ENCODE measurements around the gene TGFA. TPM values are rescaled to one million over a fixed set of nuclear protein-coding genes. Genes with fewer than 3 reads are reported as not detected.

The TGFA gene
- total and polyA plus RNA-seq, 7 experiments from 2014 or later, result 0.44 to 3.2 (median 1.9) TPM; not detected in 1

GRCh38 chr2:70420143-70420542 lies 133.5 kb downstream of the TGFA start:
- intact Hi-C loops (cut with micrococcal nuclease), result no loop called here
- DNase-seq (no peak), ATAC-seq (no peak)
- H3K27ac Mint-ChIP-seq, result peak overlapping the region in 2 of 9 donors; percentile 22 to 27
- H3K27ac ChIP-seq (ENCODE audit: low read depth, low read length), result no peak overlapping the region
- no peaks in the 10 kb centered on the region for H3K9me3 ChIP-seq (ENCODE audit: control insufficient read depth in 2 of 3, low read length in 3 of 3)
- POLR2A ChIA-PET, result no interaction called here
- H3K4me1 Mint-ChIP-seq, result peaks cover 0 to 9% (median 0%) of the 10 kb centered on the region in 7 donors
- H3K36me3 Mint-ChIP-seq, result peaks cover 0 to 3% (median 0%) of the 10 kb centered on the region in 5 donors
- H3K36me3 ChIP-seq (ENCODE audit: control insufficient read depth in 2 of 3, insufficient read depth in 3 of 3, low read length in 3 of 3), result no peaks in the 10 kb centered on the region
- CTCF ChIA-PET, result no interaction called here
- H3K27me3 ChIP-seq (ENCODE audit: control insufficient read depth in 2 of 2, insufficient read depth in 2 of 2, low read length in 2 of 2), result no peaks in the 10 kb centered on the region
- H3K27me3 Mint-ChIP-seq, result peaks cover 0 to 18% (median 0%) of the 10 kb centered on the region in 5 donors
- H3K4me3 Mint-ChIP-seq, result no peak overlapping the region
- H3K9me3 Mint-ChIP-seq, result no peaks in the 10 kb centered on the region
- H3K4me1 ChIP-seq (ENCODE audit: control insufficient read depth in 2 of 2, insufficient read depth in 2 of 2, low read length in 2 of 2), result no peaks in the 10 kb centered on the region
- H3K4me3 ChIP-seq (ENCODE audit: low read length), result no peak overlapping the region

GRCh38 chr2:70418514-70418913 lies 135.1 kb downstream of the TGFA start:
- peaks cover 0 to 9% (median 0%) of the 10 kb centered on the region in 7 donors for H3K4me1 Mint-ChIP-seq
- Histone ChIP-seq H3K4me1 (ENCODE audit: control insufficient read depth in 2 of 2, insufficient read depth in 2 of 2, low read length in 2 of 2) (no peaks in the 10 kb centered on the region), H3K9me3 (ENCODE audit: control insufficient read depth in 2 of 3, low read length in 3 of 3) (no peaks in the 10 kb centered on the region), H3K27ac (ENCODE audit: low read depth, low read length) (no peak overlapping the region), H3K4me3 (ENCODE audit: low read length) (no peak overlapping the region), H3K36me3 (ENCODE audit: control insufficient read depth in 2 of 3, insufficient read depth in 3 of 3, low read length in 3 of 3) (no peaks in the 10 kb centered on the region), H3K27me3 (ENCODE audit: control insufficient read depth in 2 of 2, insufficient read depth in 2 of 2, low read length in 2 of 2) (no peaks in the 10 kb centered on the region)
- DNase-seq (no peak), ATAC-seq (no peak)
- H3K9me3 Mint-ChIP-seq, result no peaks in the 10 kb centered on the region
- H3K27me3 Mint-ChIP-seq, result peaks cover 0 to 24% (median 0%) of the 10 kb centered on the region in 5 donors
- ChIA-PET POLR2A (no interaction called here), CTCF (no interaction called here)
- no peak overlapping the region for H3K4me3 Mint-ChIP-seq
- H3K36me3 Mint-ChIP-seq, result peaks cover 0 to 3% (median 0%) of the 10 kb centered on the region in 5 donors
- intact Hi-C loops (cut with micrococcal nuclease), result no loop called here
- no peak overlapping the region for H3K27ac Mint-ChIP-seq

- Mint-ChIP-seq H3K27ac (no peak overlapping the region), H3K9me3 (no peaks in the 10 kb centered on the region), H3K36me3 (peaks cover 0 to 3% (median 0%) of the 10 kb centered on the region in 5 donors), H3K4me3 (no peak overlapping the region), H3K27me3 (peaks cover 0 to 30% (median 0%) of the 10 kb centered on the region in 5 donors), H3K4me1 (peaks cover 0 to 9% (median 0%) of the 10 kb centered on the region in 7 donors)
- Histone ChIP-seq H3K4me1 (ENCODE audit: control insufficient read depth in 2 of 2, insufficient read depth in 2 of 2, low read length in 2 of 2) (no peaks in the 10 kb centered on the region), H3K4me3 (ENCODE audit: low read length) (no peak overlapping the region), H3K9me3 (ENCODE audit: control insufficient read depth in 2 of 3, low read length in 3 of 3) (no peaks in the 10 kb centered on the region), H3K27me3 (ENCODE audit: control insufficient read depth in 2 of 2, insufficient read depth in 2 of 2, low read length in 2 of 2) (no peaks in the 10 kb centered on the region), H3K36me3 (ENCODE audit: control insufficient read depth in 2 of 3, insufficient read depth in 3 of 3, low read length in 3 of 3) (no peaks in the 10 kb centered on the region), H3K27ac (ENCODE audit: low read depth, low read length) (no peak overlapping the region)
- intact Hi-C loops (cut with micrococcal nuclease), result no loop called here
- DNase-seq (no peak), ATAC-seq (no peak)
- ChIA-PET CTCF (no interaction called here), POLR2A (no interaction called here)
Measured at GRCh38 chr2:70417011-70417410, 136.6 kb downstream of the TGFA start.

GRCh38 chr2:70412294-70413070 lies 141.1 kb downstream of the TGFA start:
- POLR2A ChIA-PET, result no interaction called here
- CTCF ChIA-PET, result no interaction called here
- DNase-seq, result no peak

GRCh38 chr2:70411483-70412125 lies 142.0 kb downstream of the TGFA start:
- H3K4me1 Mint-ChIP-seq, result peaks cover 0 to 5% (median 0%) of the 10 kb centered on the region in 7 donors

More at GRCh38 chr2:70412294-70413070, 141.1 kb downstream of the TGFA start:
- no peaks in the 10 kb centered on the region for H3K4me1 ChIP-seq (ENCODE audit: control insufficient read depth in 2 of 2, insufficient read depth in 2 of 2, low read length in 2 of 2)
- no peak overlapping the region for H3K27ac Mint-ChIP-seq
- H3K27me3 ChIP-seq (ENCODE audit: control insufficient read depth in 2 of 2, insufficient read depth in 2 of 2, low read length in 2 of 2), result no peaks in the 10 kb centered on the region
- intact Hi-C loops (cut with micrococcal nuclease), result no loop called here
- no peak overlapping the region for H3K4me3 Mint-ChIP-seq
- H3K4me1 Mint-ChIP-seq, result peaks cover 0 to 5% (median 0%) of the 10 kb centered on the region in 7 donors
- H3K27me3 Mint-ChIP-seq, result peaks cover 0 to 56% (median 0%) of the 10 kb centered on the region in 5 donors
- no peak overlapping the region for H3K4me3 ChIP-seq (ENCODE audit: low read length)
- no peaks in the 10 kb centered on the region for H3K36me3 ChIP-seq (ENCODE audit: control insufficient read depth in 2 of 3, insufficient read depth in 3 of 3, low read length in 3 of 3)
- no peak for ATAC-seq
- no peaks in the 10 kb centered on the region for H3K36me3 Mint-ChIP-seq
- H3K27ac ChIP-seq (ENCODE audit: low read depth, low read length), result no peak overlapping the region
- no peaks in the 10 kb centered on the region for H3K9me3 ChIP-seq (ENCODE audit: control insufficient read depth in 2 of 3, low read length in 3 of 3)
- no peaks in the 10 kb centered on the region for H3K9me3 Mint-ChIP-seq

GRCh38 chr2:70403267-70404053 lies 150.2 kb downstream of the TGFA start:
- no peak overlapping the region for H3K4me3 Mint-ChIP-seq
- Histone ChIP-seq H3K27me3 (ENCODE audit: control insufficient read depth in 2 of 2, insufficient read depth in 2 of 2, low read length in 2 of 2) (no peaks in the 10 kb centered on the region), H3K4me1 (ENCODE audit: control insufficient read depth in 2 of 2, insufficient read depth in 2 of 2, low read length in 2 of 2) (no peaks in the 10 kb centered on the region), H3K9me3 (ENCODE audit: control insufficient read depth in 2 of 3, low read length in 3 of 3) (no peaks in the 10 kb centered on the region), H3K4me3 (ENCODE audit: low read length) (no peak overlapping the region), H3K27ac (ENCODE audit: low read depth, low read length) (no peak overlapping the region), H3K36me3 (ENCODE audit: control insufficient read depth in 2 of 3, insufficient read depth in 3 of 3, low read length in 3 of 3) (no peaks in the 10 kb centered on the region)
- intact Hi-C loops (cut with micrococcal nuclease), result no loop called here
- H3K4me1 Mint-ChIP-seq, result peaks cover 0 to 8% (median 0%) of the 10 kb centered on the region in 7 donors
- peaks cover 0 to 2% (median 0%) of the 10 kb centered on the region in 11 donors for H3K9me3 Mint-ChIP-seq
- no peak overlapping the region for H3K27ac Mint-ChIP-seq
- POLR2A ChIA-PET, result no interaction called here
- DNase-seq, result no peak
- CTCF ChIA-PET, result no interaction called here
- H3K36me3 Mint-ChIP-seq, result no peaks in the 10 kb centered on the region
- no peak for ATAC-seq
- peaks cover 0 to 35% (median 0%) of the 10 kb centered on the region in 5 donors for H3K27me3 Mint-ChIP-seq

More at GRCh38 chr2:70411483-70412125, 142.0 kb downstream of the TGFA start:
- no peaks in the 10 kb centered on the region for H3K9me3 ChIP-seq (ENCODE audit: control insufficient read depth in 2 of 3, low read length in 3 of 3)
- Mint-ChIP-seq H3K27ac (peak overlapping the region in 1 of 9 donors; percentile 12), H3K4me3 (no peak overlapping the region), H3K27me3 (peaks cover 0 to 60% (median 0%) of the 10 kb centered on the region in 5 donors), H3K36me3 (no peaks in the 10 kb centered on the region), H3K9me3 (peaks cover 0 to 1% (median 0%) of the 10 kb centered on the region in 11 donors)
- intact Hi-C loops (cut with micrococcal nuclease), result no loop called here
- DNase-seq, result no peak
- H3K4me3 ChIP-seq (ENCODE audit: low read length), result no peak overlapping the region
- ChIA-PET POLR2A (no interaction called here), CTCF (no interaction called here)
- H3K36me3 ChIP-seq (ENCODE audit: control insufficient read depth in 2 of 3, insufficient read depth in 3 of 3, low read length in 3 of 3), result no peaks in the 10 kb centered on the region
- H3K4me1 ChIP-seq (ENCODE audit: control insufficient read depth in 2 of 2, insufficient read depth in 2 of 2, low read length in 2 of 2), result no peaks in the 10 kb centered on the region
- H3K27me3 ChIP-seq (ENCODE audit: control insufficient read depth in 2 of 2, insufficient read depth in 2 of 2, low read length in 2 of 2), result no peaks in the 10 kb centered on the region
- H3K27ac ChIP-seq (ENCODE audit: low read depth, low read length), result no peak overlapping the region
- ATAC-seq, result no peak

Measured in naive thymus-derived CD4-positive, alpha-beta T cell (primary cell).